Measurements from ENCODE around the gene GNG7. TPM values are rescaled to one million over a fixed set of nuclear protein-coding genes. Genes with fewer than 3 reads are reported as not detected.

GNG7 gene
- total RNA-seq, 1 experiment from 2014 or later = 7.7 TPM

DNA sequence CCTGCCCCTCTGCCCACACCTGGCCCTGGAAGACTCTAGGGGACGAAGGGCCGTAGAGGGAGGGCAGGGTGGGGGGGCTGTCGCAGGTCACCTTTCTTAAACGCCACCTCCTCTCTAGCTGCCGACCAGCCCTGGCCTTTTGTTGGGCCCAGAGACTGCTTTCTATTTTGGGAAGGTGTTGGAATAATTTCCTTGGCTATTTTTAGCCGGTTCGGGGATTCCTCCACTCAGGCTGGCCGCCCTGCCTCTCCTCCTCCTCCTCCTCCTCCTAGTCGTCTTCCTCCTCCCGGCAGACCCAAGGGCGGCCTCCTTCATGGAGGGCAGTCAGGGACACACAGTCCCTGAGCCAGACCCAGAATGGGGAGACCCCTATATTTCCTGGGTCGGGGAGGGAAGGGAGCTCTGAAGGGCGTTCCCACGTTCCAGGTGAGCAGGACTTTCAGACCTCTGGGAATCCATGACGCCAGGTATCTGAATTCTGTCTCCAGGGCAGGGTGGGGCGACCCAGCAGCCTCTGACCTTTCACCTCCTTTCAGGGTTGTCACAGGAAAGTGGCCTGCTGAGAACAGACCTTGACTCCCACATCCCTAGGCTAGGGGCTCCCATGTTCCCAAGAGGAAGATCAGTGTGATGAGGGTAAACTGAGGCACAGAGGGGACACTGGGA lies 206.7 kb downstream of the GNG7 start:
- no peak overlapping the region for H2BK5ac ChIP-seq (ENCODE audit: insufficient read length, low read length)
- no peaks in the 10 kb centered on the region for H3K79me2 ChIP-seq (ENCODE audit: insufficient read depth, low read length)
- no peak overlapping the region for H2AFZ ChIP-seq (ENCODE audit: low read length)
- H3K9ac ChIP-seq (ENCODE audit: extremely low read depth, insufficient read length, low read length) = no peak overlapping the region
- H2BK120ac ChIP-seq (ENCODE audit: low read depth, low read length, poor library complexity, severe bottlenecking) = no peak overlapping the region
- no peak overlapping the region for H4K5ac ChIP-seq (ENCODE audit: insufficient read length, low read depth, low read length)
- Mint-ChIP-seq H3K27me3 (ENCODE audit: low read depth) (peaks cover 38% of the 10 kb centered on the region), H3K27ac (peak overlapping the region in 1 of 3 experiments; percentile 95; a peak in 1 of 7 replicates), H3K4me3 (peak overlapping the region; percentile 24 to 73; a peak in 4 of 5 replicates), H3K4me1 (peaks cover 12 to 28% of the 10 kb centered on the region in 2 experiments), H3K36me3 (ENCODE audit: insufficient read depth in 1 of 3, low read depth in 3 of 3) (no peaks in the 10 kb centered on the region), H3K9me3 (no peaks in the 10 kb centered on the region; a peak in 2 of 5 replicates)
- no peak overlapping the region for H4K8ac ChIP-seq (replicated peaks; ENCODE audit: insufficient read length, low read depth, low read length)
- no peak overlapping the region for H2BK15ac ChIP-seq (ENCODE audit: low read depth, low read length)
- no peaks in the 10 kb centered on the region for H3K23me2 ChIP-seq (ENCODE audit: insufficient read length, low read depth, low read length, poor library complexity, severe bottlenecking)
- H3K18ac ChIP-seq (ENCODE audit: insufficient read length, low read depth, low read length) = no peak overlapping the region
- no CpG with 5 or more reads among the region's 16 CpGs for WGBS (ENCODE audit: extremely low coverage, insufficient read length, low lambda C conversion rate)
- H3T11ph ChIP-seq (ENCODE audit: low read length) = no peak overlapping the region
- no peak overlapping the region for H2BK12ac ChIP-seq (ENCODE audit: insufficient read length, low read depth, low read length)
- no peak overlapping the region for H3K56ac ChIP-seq (ENCODE audit: insufficient read length, low read depth, low read length)
- peaks cover 2% of the 10 kb centered on the region for H3K4me1 ChIP-seq (ENCODE audit: insufficient read depth, low read length)
- no peak overlapping the region for H4K91ac ChIP-seq (ENCODE audit: insufficient read length, low read depth, low read length)
- no peak for DNase-seq
- H3K4me2 ChIP-seq (ENCODE audit: insufficient read depth, insufficient read length, low read length) = no peak overlapping the region
- no peak overlapping the region for H3K27ac ChIP-seq (ENCODE audit: insufficient read length, low read depth, low read length)
- no peaks in the 10 kb centered on the region for H3K9me3 ChIP-seq (ENCODE audit: control insufficient read depth, low read depth, low read length)
- H4K20me1 ChIP-seq (ENCODE audit: control insufficient read depth, insufficient read depth, insufficient read length) = no peaks in the 10 kb centered on the region
- H3K4ac ChIP-seq (ENCODE audit: low read depth, low read length) = no peak overlapping the region
- H3K14ac ChIP-seq (ENCODE audit: insufficient read depth, low read length) = no peak overlapping the region
- no peak overlapping the region for H2BK20ac ChIP-seq (ENCODE audit: low read depth, low read length, poor library complexity, severe bottlenecking)
- no peak for TF ChIP-seq CTCF (conservative IDR thresholded peaks at IDR 0.05)
- H3K23ac ChIP-seq (ENCODE audit: insufficient read length, low read depth, low read length) = no peak overlapping the region
- H3K79me1 ChIP-seq (ENCODE audit: insufficient read depth, low read depth, low read length, poor library complexity, severe bottlenecking) = no peaks in the 10 kb centered on the region
- H3K27me3 ChIP-seq (ENCODE audit: insufficient read depth, low read length) = peaks cover under 1% of the 10 kb centered on the region; the same call in 1 of the 2 replicates
- H2AK5ac ChIP-seq (ENCODE audit: insufficient read length, low read length) = no peak overlapping the region
